ENCODE data around the gene GLDC. TPM values are rescaled to one million over a fixed set of nuclear protein-coding genes. Genes with fewer than 3 reads are reported as not detected.
"Not testable (repeated sequence)": the region's sequence is repeated elsewhere in the genome, so short reads cannot be mapped to it uniquely, and the experiment has no call there.

The GLDC gene
- total RNA-seq, 2 experiments from 2014 or later, result not detected

DNA sequence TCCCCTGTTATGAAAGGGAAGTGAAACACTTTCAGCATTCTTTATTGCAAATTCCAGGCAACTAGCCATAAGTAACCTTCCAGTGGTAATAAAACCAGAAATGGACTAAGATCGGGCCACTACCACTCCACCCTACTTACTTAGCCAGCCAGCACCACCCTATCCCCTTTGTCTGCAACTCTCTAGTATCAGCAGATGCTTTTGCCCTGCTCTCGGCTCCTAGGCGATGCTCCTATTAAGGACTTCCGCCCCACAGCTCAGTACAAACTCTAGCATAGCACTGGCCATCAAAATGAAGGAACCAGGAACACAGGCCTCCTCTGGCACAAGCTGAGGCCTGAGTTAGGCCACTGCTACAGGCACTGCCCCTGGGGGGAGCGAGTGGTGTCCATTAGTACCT, 81.2 kb downstream of the GLDC start:
- Mint-ChIP-seq H3K27me3 (peaks cover 6% of the 10 kb centered on the region), H3K36me3 (no peaks in the 10 kb centered on the region), H3K9me3 (no peaks in the 10 kb centered on the region), H3K4me1 (no peaks in the 10 kb centered on the region), H3K4me3 (no peak overlapping the region), H3K27ac (no peak overlapping the region)
- no peak for ATAC-seq (ENCODE audit: low read depth)
- POLR2A ChIA-PET, result no interaction called here
- no peak for DNase-seq

DNA sequence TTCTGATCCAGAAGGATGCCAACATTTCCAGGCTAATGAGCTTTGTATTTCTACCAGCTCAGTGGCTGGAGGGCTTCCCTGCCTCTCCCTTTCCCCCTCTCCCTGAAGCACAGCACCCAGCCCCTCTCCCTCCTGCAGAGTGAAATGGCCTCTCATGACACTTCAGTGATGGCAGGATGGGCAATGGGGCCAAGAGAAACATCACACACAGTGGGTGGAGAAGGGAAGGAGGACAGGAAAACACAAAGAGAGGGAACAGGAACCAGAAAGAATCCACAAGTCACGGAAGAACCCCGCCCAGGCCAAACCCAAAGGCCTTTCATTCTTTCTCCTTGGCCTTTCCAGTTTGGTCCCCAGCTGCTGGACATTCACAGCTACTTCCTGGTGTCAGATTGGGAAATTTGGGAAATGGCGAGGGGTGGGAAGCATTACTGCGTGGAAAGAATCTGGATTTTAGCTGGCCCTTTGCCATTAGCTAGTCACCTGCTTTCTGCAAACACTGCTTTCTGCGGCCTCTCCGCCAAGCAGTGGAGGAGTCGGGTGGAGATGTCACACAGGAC, 82.6 kb downstream of the GLDC start:
- DNase-seq (no peak), ATAC-seq (ENCODE audit: low read depth) (no peak)
- Mint-ChIP-seq H3K9me3 (no peaks in the 10 kb centered on the region), H3K36me3 (no peaks in the 10 kb centered on the region), H3K4me3 (no peak overlapping the region), H3K27ac (no peak overlapping the region), H3K4me1 (no peaks in the 10 kb centered on the region), H3K27me3 (peaks cover 6% of the 10 kb centered on the region)
- POLR2A ChIA-PET, result no interaction called here

DNA sequence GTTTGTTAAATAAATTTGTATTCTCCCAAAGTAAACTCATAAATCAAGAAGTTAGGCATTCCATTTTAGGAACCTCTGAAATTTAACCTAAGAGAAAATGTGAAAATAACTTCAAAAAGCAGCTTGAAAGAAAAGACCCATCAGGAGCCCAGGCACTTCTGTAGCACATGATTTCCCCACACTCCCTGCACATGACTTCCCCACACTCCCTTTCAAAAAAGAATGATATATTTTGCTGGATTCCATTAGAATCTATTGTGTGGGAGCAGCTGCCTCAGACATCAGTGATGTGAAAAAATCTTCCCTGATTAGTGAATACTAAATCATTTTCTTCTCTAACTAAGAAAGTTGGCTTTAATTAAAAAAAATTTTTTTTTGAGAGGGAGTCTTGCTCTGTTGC, 83.3 kb downstream of the GLDC start:
- DNase-seq (no peak), ATAC-seq (ENCODE audit: low read depth) (no peak)
- Mint-ChIP-seq H3K9me3 (no peaks in the 10 kb centered on the region), H3K4me3 (no peak overlapping the region), H3K27me3 (peaks cover 8% of the 10 kb centered on the region), H3K27ac (no peak overlapping the region), H3K4me1 (no peaks in the 10 kb centered on the region), H3K36me3 (no peaks in the 10 kb centered on the region)
- POLR2A ChIA-PET, result no interaction called here

DNA sequence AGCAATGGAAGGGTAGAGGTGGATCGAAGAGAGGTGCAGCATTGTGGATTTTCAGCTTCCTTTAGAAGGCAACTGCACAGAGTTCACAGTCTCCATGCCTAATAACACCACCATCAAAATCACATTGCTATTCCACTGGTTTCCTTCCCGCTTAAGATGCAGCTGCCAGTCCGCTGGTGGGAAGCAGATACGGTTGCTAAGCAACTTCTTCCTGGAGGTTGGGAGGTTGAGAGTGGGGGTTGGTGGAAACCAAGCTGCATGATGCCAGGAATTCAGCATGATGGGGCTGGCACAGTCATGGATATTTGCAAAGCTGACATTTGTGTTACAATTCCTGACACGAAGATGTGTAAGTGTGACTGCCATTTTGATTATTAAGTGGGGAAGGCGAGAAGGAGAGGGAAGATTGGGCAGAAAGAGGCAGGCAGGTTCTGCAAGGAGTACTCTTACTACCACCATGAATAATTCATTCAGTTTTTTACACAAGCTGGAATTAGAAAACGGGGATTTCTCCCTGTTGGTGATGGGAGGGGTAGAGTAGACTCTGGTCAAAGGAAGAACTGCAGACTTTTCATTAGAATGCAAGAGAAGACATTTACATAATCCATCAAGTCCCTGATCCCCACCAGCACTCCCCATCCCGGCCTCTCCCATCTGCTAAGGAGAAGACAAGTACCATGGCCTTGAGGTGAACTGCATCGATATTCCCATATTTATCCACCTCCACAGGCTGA, 87.5 kb downstream of the GLDC start:
- DNase-seq (no peak), ATAC-seq (ENCODE audit: low read depth) (no peak)
- POLR2A ChIA-PET, result no interaction called here
- H3K36me3 Mint-ChIP-seq, result no peaks in the 10 kb centered on the region
- H3K9me3 Mint-ChIP-seq, result no peaks in the 10 kb centered on the region
- H3K27ac Mint-ChIP-seq, result no peak overlapping the region
- H3K4me3 Mint-ChIP-seq, result no peak overlapping the region
- peaks cover 10% of the 10 kb centered on the region for H3K27me3 Mint-ChIP-seq
- H3K4me1 Mint-ChIP-seq, result no peaks in the 10 kb centered on the region

DNA sequence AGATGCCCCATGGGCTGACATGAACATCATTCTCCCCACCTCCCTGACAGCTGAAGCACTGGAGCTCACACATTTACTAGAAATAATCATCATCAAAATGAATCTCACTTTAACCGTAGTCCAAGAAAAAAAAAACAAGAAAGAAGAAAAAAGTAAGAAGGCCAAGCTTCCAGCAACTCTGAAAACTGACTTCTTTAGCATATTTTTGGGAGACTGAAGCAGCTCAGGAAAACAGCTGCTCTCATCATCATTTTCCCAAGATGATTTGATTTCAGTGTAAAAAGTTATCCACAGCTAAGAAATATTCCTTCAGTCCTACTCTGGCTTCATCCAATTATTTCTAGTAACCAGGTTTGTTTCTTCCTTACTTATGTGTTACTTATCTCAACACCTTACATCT, 91.7 kb downstream of the GLDC start:
- H3K27ac Mint-ChIP-seq, result no peak overlapping the region

DNA sequence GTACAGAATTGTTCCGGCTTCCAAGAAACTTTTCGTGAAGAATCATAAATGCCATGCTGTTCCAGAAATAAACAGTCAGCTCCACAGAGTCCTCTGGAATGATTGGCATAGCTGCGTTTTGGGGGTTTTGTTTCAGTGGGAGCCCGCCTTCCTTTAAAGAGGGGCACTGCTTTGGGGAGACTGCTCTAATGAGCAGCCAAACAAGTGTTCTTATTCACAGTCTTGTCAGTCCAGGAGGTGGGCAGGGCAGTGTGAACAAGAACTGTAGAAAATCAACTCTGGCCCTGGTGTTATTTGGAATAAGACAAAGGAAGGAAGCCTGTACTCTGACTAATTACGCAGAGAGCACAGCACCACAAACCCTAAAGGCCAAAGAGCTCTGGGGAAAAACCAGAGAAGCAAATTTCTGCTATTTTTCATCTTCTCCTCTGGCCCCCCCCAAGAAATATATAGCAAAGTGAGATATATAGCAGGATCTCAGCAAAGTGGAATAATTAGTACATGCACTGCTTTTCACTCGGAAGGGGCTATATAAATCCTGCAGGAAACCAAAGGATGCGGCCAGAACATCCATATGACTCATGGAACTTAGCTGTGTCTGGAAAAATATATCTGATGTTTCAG, 92.9 kb downstream of the GLDC start:
- POLR2A ChIA-PET, result no interaction called here

More for the DNA sequence above, 91.7 kb downstream of the GLDC start:
- no peak for DNase-seq
- Mint-ChIP-seq H3K36me3 (no peaks in the 10 kb centered on the region), H3K4me3 (no peak overlapping the region), H3K27me3 (peaks cover 4% of the 10 kb centered on the region), H3K9me3 (no peaks in the 10 kb centered on the region), H3K4me1 (no peaks in the 10 kb centered on the region)
- POLR2A ChIA-PET, result no interaction called here
- no peak for ATAC-seq (ENCODE audit: low read depth)

DNA sequence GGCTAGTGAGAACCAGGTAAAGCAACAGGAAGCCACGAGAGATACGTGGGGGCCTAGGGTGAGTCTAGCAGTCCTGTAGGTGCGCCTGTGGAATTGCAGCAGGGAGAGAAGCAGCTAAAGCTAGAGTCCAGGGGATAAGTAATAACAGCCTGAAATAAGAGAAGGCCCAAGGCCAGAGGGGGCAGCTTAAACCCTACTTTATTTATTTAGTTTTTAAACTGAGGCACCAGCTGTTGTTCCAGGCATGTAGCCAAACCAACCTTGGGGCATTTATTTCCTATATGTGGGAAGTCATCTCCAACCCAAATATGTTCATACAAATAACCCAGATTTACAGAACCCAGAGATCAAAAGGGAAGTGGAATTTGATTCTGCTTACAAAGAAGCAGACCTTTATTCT, 93.5 kb downstream of the GLDC start:
- Mint-ChIP-seq H3K27me3 (peaks cover under 1% of the 10 kb centered on the region), H3K4me1 (no peaks in the 10 kb centered on the region), H3K9me3 (no peaks in the 10 kb centered on the region), H3K4me3 (no peak overlapping the region), H3K36me3 (no peaks in the 10 kb centered on the region), H3K27ac (no peak overlapping the region)
- POLR2A ChIA-PET, result no interaction called here
- ATAC-seq (ENCODE audit: low read depth) (no peak), DNase-seq (no peak)

More for the DNA sequence above, 92.9 kb downstream of the GLDC start:
- DNase-seq (no peak), ATAC-seq (ENCODE audit: low read depth) (no peak)
- H3K27me3 Mint-ChIP-seq, result peaks cover 4% of the 10 kb centered on the region
- no peak overlapping the region for H3K27ac Mint-ChIP-seq
- H3K9me3 Mint-ChIP-seq, result no peaks in the 10 kb centered on the region
- H3K4me1 Mint-ChIP-seq, result no peaks in the 10 kb centered on the region
- no peak overlapping the region for H3K4me3 Mint-ChIP-seq
- no peaks in the 10 kb centered on the region for H3K36me3 Mint-ChIP-seq

DNA sequence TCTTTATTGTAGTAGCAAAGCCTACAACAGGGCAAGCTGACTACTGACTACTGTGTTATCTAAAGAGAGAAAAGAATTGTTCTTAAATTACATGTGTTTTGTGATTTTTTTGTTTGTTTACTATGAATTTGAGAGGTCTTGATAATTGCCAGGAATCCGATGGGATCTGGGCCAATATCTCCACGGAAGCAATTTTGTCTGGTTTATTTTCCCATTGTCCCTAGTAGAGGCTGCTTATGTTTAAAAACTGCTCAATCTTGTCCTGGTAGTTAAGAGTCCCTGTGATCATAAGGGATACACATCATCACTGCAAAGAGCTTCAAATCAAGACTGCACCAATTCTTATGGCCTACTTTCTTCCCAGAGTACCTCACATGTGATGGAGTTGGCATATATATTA, 94.4 kb downstream of the GLDC start:
- no peak for DNase-seq
- H3K36me3 Mint-ChIP-seq, result no peaks in the 10 kb centered on the region
- H3K9me3 Mint-ChIP-seq, result no peaks in the 10 kb centered on the region
- no peaks in the 10 kb centered on the region for H3K27me3 Mint-ChIP-seq
- no peak overlapping the region for H3K27ac Mint-ChIP-seq
- no peak for ATAC-seq (ENCODE audit: low read depth)
- no peaks in the 10 kb centered on the region for H3K4me1 Mint-ChIP-seq
- no peak overlapping the region for H3K4me3 Mint-ChIP-seq
- POLR2A ChIA-PET, result no interaction called here

DNA sequence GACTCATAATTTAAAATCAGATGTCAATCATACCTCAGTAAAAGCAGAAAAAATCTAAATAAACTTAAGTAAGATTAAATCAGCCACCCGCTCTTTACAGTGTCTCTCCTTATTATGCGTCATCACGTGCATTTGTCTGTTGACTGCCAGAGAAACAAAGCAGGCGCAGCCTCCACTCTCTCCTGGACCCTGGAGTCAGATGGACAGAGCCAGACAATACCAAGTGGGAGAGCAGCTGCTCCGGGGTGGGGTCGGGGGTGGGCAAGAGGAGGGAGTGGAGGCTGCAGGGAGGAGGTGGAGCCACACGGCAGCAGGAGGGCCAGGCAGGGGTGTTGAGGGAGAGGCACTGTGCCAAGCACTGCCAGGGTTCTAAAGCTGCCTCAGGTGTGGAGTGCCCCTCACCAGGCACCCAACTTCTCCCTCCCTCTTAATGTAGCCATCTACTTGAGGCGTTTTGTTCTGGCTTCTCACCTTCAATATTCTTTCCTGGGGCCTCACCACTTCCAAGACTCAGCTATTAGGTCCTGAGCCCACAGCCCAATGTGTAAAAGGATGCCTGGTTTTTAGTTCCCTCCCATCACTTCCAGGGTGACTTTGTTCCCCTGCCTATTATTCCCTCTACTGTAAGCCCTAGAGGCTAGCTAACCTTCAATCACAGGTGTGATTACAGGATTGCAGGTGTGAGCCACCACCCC, 96.3 kb downstream of the GLDC start:
- POLR2A ChIA-PET, result no interaction called here
- Mint-ChIP-seq H3K27ac (no peak overlapping the region), H3K27me3 (no peaks in the 10 kb centered on the region), H3K36me3 (no peaks in the 10 kb centered on the region), H3K4me3 (no peak overlapping the region), H3K9me3 (no peaks in the 10 kb centered on the region), H3K4me1 (no peaks in the 10 kb centered on the region)
- ATAC-seq (ENCODE audit: low read depth) (no peak), DNase-seq (no peak)

DNA sequence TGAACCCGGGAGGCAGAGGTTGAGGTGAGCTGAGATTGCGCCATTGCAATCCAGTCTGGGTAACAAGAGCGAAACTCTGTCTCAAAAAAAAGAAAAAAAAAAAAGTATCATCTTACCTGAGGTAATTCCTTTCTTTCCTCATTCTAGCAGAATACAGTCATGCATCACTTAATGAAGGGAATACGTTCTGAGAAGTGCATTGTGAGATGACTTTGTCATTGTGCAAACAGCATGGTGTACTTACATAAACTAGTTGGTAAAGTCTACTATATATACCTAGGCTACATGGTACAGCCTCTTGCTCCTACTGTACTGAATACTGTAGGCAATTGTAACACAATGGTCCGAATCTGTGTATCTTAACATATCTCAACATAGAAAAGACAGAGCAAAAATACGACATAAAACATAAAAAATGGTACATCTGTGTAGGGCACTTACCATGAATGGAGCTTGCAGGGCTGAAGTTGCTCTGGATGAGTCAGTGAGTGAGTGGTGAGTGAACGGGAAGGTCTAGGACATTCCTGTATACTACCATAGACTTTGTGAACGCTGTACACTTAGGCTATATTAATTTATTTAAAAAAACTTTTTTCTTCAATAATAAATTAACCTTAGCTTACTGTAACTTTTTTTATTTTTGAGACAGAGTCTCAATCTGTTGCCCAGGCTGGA, 100.4 kb downstream of the GLDC start:
- Mint-ChIP-seq H3K4me3 (no peak overlapping the region), H3K36me3 (no peaks in the 10 kb centered on the region)
- POLR2A ChIA-PET, result no interaction called here

DNA sequence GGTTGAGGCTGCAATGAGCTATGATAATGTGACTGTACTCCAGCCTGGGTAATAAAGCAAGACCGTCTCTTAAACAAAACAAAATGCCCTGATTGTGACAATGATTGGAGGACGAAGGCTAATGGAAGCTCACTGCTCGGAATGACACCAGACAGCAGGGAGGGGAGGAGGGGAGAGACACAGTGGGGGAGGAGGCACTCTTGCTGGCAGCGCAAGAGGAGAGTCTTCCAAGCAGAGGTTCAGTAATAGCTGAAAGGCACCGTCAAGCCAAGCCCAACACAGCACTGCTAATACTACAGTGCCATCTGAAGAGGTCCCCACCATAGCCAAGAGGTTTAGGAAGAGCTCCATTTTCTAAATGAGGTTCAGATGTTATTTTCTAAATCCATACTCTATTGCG, 102.3 kb downstream of the GLDC start:
- no peak for ATAC-seq (ENCODE audit: low read depth)
- Mint-ChIP-seq H3K9me3 (no peaks in the 10 kb centered on the region), H3K36me3 (no peaks in the 10 kb centered on the region), H3K27me3 (no peaks in the 10 kb centered on the region), H3K4me3 (no peak overlapping the region), H3K4me1 (no peaks in the 10 kb centered on the region), H3K27ac (no peak overlapping the region)
- POLR2A ChIA-PET, result no interaction called here
- no peak for DNase-seq

More for the DNA sequence above, 100.4 kb downstream of the GLDC start:
- Mint-ChIP-seq H3K27ac (no peak overlapping the region), H3K27me3 (no peaks in the 10 kb centered on the region), H3K4me1 (no peaks in the 10 kb centered on the region), H3K9me3 (no peaks in the 10 kb centered on the region)
- DNase-seq (no peak), ATAC-seq (ENCODE audit: low read depth) (no peak)

DNA sequence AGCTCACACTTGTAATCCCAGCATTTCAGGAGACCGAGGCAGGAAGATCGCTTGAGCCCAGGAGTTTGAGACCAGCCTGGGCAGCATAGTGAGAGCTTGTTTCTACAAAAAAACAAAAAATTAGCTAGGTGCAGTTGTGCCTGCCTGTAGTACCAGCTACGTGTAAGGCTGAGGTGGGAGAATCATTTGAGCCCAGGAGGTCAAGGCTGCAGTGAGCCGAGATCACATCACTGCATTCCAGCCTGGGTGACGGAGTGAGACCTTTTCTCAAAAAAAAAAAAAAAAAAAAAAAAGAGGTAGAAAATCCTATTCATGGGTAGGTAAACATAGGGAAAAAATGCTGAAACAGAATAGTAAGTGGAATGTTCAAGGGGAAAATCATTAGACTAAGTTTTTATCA, 102.9 kb downstream of the GLDC start:
- DNase-seq; H3K9me3 Mint-ChIP-seq; H3K27ac Mint-ChIP-seq; ATAC-seq (ENCODE audit: low read depth); H3K36me3 Mint-ChIP-seq; H3K4me3 Mint-ChIP-seq; H3K27me3 Mint-ChIP-seq; H3K4me1 Mint-ChIP-seq: not testable (repeated sequence)
- POLR2A ChIA-PET, result interaction anchor here (0.7 kb wide), 1 partner anchor 215 kb away, joined by 5 read pairs; no protein-coding TSS in a partner anchor

DNA sequence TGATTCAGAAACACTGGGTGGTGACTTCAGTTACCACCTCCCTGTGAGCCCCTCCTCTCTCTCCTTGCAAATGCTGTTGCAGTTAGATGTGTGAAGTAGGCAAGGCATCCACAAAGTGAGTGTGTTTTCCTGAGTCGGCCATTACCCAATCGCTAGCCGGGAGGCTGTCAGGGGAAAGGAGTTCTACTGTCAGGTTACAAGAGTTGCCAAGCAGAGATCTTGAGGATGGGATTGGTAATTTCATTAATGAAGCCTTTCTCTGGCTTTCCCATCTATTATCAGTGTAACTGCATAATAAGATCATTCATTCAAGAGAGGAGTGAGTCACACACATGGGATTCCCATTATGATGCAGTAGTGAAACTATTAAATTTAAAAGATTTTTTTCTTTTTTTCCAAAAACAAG, 106.9 kb downstream of the GLDC start:
- Mint-ChIP-seq H3K27ac (no peak overlapping the region), H3K27me3 (no peaks in the 10 kb centered on the region), H3K4me3 (no peak overlapping the region), H3K9me3 (no peaks in the 10 kb centered on the region), H3K4me1 (no peaks in the 10 kb centered on the region), H3K36me3 (no peaks in the 10 kb centered on the region)
- no peak for ATAC-seq (ENCODE audit: low read depth)
- no peak for DNase-seq
- POLR2A ChIA-PET, result no interaction called here
